IPS-NIHi11 (cell line): ENCODE measurements around the gene SLAMF8.

Source experiments
- DNase-seq: peaks from one replicate; pipeline ENCODE4 v3.0.0; 2012; ENCODE audit warnings: mixed read lengths, low spot score

The SLAMF8 gene

GRCh38 chr1:159872891-159873290 lies 46.2 kb downstream of the SLAMF8 start:
- no peak for DNase-seq

- no peak for DNase-seq
Observed at GRCh38 chr1:159873530-159874143, 47.0 kb downstream of the SLAMF8 start.

- no peak for DNase-seq
Observed at GRCh38 chr1:159877695-159878444, 51.2 kb downstream of the SLAMF8 start.

- no peak for DNase-seq
Observed at GRCh38 chr1:159879136-159879535, 52.5 kb downstream of the SLAMF8 start.

GRCh38 chr1:159879977-159880376 lies 53.3 kb downstream of the SLAMF8 start:
- no peak for DNase-seq

- DNase-seq = no peak
Observed at GRCh38 chr1:159880430-159880829, 53.8 kb downstream of the SLAMF8 start.

GRCh38 chr1:159881622-159882526 lies 55.2 kb downstream of the SLAMF8 start:
- DNase-seq = no peak

- DNase-seq = no peak
Observed at GRCh38 chr1:159882527-159882862, 55.8 kb downstream of the SLAMF8 start.

- no peak for DNase-seq
Observed at GRCh38 chr1:159883134-159883533, 56.5 kb downstream of the SLAMF8 start.

- DNase-seq = no peak
Observed at GRCh38 chr1:159884296-159884695, 57.6 kb downstream of the SLAMF8 start.
